Cardiac muscle cell (in vitro differentiated cells and primary cell): Measurements from ENCODE around the gene PGK2. TPM values are rescaled to one million over a fixed set of nuclear protein-coding genes. Genes with fewer than 3 reads are reported as not detected.

Source experiments
- DNase-seq, 2 donors: peaks; one replicate each; pipeline versions ENCODE4 v3.0.0 to v3.0.0-alpha.2; 2010 to 2017; ENCODE audit warnings: low read depth in 1 of 2, low spot score in 1 of 2
- H3K27ac ChIP-seq: fragments of 200-600 bp; sonication (generic); 2 replicates; pipeline ENCODE4 v1.5.1; 2016
- H3K27me3 ChIP-seq: fragments of 200-600 bp; sonication (generic); 2 replicates; pipeline ENCODE4 v1.6.0; 2016; ENCODE audit warnings: control low read depth
- H3K36me3 ChIP-seq: fragments of 200-600 bp; sonication (generic); 2 replicates; pipeline ENCODE4 v1.5.1; 2016; ENCODE audit warnings: control low read depth
- H3K4me1 ChIP-seq: fragments of 200-600 bp; sonication (generic); 2 replicates; pipeline ENCODE4 v1.8.1; 2017; ENCODE audit warnings: low read depth, mild to moderate bottlenecking, mixed run types
- H3K4me3 ChIP-seq: fragments of 200-600 bp; sonication (generic); 2 replicates; pipeline ENCODE4 v1.5.1; 2016; ENCODE audit warnings: mild to moderate bottlenecking
- H3K9me3 ChIP-seq: fragments of 200-600 bp; sonication (generic); 2 replicates; pipeline ENCODE4 v1.5.1; 2017; ENCODE audit warnings: low read depth, mild to moderate bottlenecking, control low read depth
- polyA plus RNA-seq: library from polyadenylated mRNA; unstranded; fragments of >200 nt; fragmentation: Nextera tagmentation; extraction: Ambion mirVana; gene quantifications from 2 replicates; pipeline ENCODE4 v1.2.1, GENCODE V29; 2016
- total RNA-seq: library from RNA; depleted of rRNA; stranded (reverse); fragments of >200 nt; gene quantifications from 2 replicates; pipeline ENCODE4 v1.2.3, GENCODE V29; 2016
- TF ChIP-seq, protein P1 (sequence below): IDR thresholded peaks from 2 replicates; pipeline ENCODE4 v1.5.1; 2012; ENCODE audit warnings: low read depth, mild to moderate bottlenecking, low read length

The PGK2 gene
- total and polyA plus RNA-seq, 2 experiments from 2014 or later: not detected

DNA sequence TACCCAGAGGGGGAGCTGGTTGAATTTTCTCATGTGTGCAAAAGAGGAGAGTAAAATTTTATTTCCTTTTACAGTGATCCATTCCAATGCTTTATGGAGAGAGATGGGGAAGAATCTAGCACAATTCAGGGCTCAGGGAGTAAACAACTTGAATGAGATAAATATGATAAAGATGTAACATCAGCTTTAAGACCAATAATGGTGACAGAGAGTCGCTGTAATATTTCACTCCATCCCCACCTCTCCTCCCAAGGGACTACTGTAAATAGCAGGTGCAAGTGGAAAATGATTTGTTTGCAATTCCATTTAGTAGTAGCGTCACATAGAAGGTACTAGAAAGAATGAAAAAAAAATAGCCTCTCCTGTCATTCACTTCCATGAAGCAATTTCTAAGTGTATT, 47.7 kb downstream of the PGK2 start:
- Histone ChIP-seq H3K4me3 (no peak overlapping the region), H3K27me3 (no peaks in the 10 kb centered on the region), H3K27ac (no peak overlapping the region), H3K36me3 (no peaks in the 10 kb centered on the region), H3K4me1 (no peaks in the 10 kb centered on the region), H3K9me3 (no peaks in the 10 kb centered on the region)
- TF ChIP-seq, protein P1, sequence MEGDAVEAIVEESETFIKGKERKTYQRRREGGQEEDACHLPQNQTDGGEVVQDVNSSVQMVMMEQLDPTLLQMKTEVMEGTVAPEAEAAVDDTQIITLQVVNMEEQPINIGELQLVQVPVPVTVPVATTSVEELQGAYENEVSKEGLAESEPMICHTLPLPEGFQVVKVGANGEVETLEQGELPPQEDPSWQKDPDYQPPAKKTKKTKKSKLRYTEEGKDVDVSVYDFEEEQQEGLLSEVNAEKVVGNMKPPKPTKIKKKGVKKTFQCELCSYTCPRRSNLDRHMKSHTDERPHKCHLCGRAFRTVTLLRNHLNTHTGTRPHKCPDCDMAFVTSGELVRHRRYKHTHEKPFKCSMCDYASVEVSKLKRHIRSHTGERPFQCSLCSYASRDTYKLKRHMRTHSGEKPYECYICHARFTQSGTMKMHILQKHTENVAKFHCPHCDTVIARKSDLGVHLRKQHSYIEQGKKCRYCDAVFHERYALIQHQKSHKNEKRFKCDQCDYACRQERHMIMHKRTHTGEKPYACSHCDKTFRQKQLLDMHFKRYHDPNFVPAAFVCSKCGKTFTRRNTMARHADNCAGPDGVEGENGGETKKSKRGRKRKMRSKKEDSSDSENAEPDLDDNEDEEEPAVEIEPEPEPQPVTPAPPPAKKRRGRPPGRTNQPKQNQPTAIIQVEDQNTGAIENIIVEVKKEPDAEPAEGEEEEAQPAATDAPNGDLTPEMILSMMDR: no peak
- DNase-seq: no peak

DNA sequence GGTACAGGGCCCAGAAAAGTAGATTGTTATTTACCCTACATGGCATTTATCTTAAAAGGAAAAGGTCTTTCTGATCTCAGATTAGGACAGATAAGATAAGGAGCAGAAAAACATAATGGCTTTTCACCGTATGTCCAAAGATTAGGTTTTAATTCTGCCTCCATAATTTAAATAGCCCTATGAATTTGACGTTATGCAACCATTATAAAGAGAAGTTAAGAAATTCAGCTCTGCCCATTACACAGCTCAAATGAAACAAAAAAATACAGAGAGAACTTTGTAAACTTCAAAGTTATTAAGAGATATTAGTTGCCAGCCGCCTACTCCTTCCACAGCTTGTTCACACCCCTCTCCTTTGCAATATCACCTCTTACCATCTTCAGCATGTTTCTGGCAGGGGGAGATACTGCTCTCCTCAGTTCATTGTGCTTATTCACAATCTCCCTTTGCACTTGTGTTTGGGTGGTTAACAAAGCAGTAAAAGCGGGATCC, 51.0 kb downstream of the PGK2 start:
- Histone ChIP-seq H3K4me1 (no peaks in the 10 kb centered on the region), H3K36me3 (no peaks in the 10 kb centered on the region), H3K9me3 (no peaks in the 10 kb centered on the region), H3K27me3 (no peaks in the 10 kb centered on the region), H3K27ac (no peak overlapping the region), H3K4me3 (no peak overlapping the region)
- no peak for DNase-seq
- TF ChIP-seq, protein P1: no peak

Other genes starting within 250 kb of the PGK2 start
- gene C6orf141, start 236.6 kb downstream of the PGK2 start, total RNA-seq: 0.54 TPM in 1 of 2 replicates, not detected in the other
- gene C6orf141, start 236.6 kb downstream of the PGK2 start, polyA plus RNA-seq: 0.67 and 0.98 TPM in 2 replicates
- gene RHAG, start 150.4 kb downstream of the PGK2 start, total RNA-seq: not detected in 2 replicates
- gene RHAG, start 150.4 kb downstream of the PGK2 start, polyA plus RNA-seq: not detected in 2 replicates
- not detected in 2 replicates for gene CRISP2, start 73.7 kb downstream of the PGK2 start, total RNA-seq
- not detected in 2 replicates for gene CRISP2, start 73.7 kb downstream of the PGK2 start, polyA plus RNA-seq
- gene CRISP3, start 42.9 kb downstream of the PGK2 start, total RNA-seq: not detected in 2 replicates
- gene CRISP3, start 42.9 kb downstream of the PGK2 start, polyA plus RNA-seq: not detected in 2 replicates
- not detected in 2 replicates for gene CRISP1, start 79.2 kb upstream of the PGK2 start, total RNA-seq
- gene CRISP1, start 79.2 kb upstream of the PGK2 start, polyA plus RNA-seq: not detected in 2 replicates
- not detected in 2 replicates for gene DEFB114, start 176.9 kb upstream of the PGK2 start, total RNA-seq
- gene DEFB114, start 176.9 kb upstream of the PGK2 start, polyA plus RNA-seq: not detected in 2 replicates
- not detected in 2 replicates for gene DEFB113, start 182.3 kb upstream of the PGK2 start, total RNA-seq
- not detected in 2 replicates for gene DEFB113, start 182.3 kb upstream of the PGK2 start, polyA plus RNA-seq
- not detected in 2 replicates for gene DEFB110, start 234.7 kb upstream of the PGK2 start, total RNA-seq
- not detected in 2 replicates for gene DEFB110, start 234.7 kb upstream of the PGK2 start, polyA plus RNA-seq